GM19193 (cell line): Measurements from ENCODE around the gene TNFAIP2.

Experiments used
- POLR2A ChIP-seq: IDR thresholded peaks from 4 replicates; pipeline ENCODE4 v1.6.1; 2011; ENCODE audit not compliant: insufficient read depth, insufficient read length; ENCODE audit errors: extremely low read depth

The TNFAIP2 gene

GRCh38 chr14:103090481-103091020 lies 32.7 kb upstream of the TNFAIP2 start:
- no peak for TF ChIP-seq POLR2A

- no peak for TF ChIP-seq POLR2A
These were observed 32.0 kb upstream of the TNFAIP2 start for GRCh38 chr14:103091041-103091882.

GRCh38 chr14:103091883-103092222 lies 31.4 kb upstream of the TNFAIP2 start:
- no peak for TF ChIP-seq POLR2A

- no peak for TF ChIP-seq POLR2A
These were observed 29.3 kb upstream of the TNFAIP2 start for GRCh38 chr14:103093856-103094405.

- no peak for TF ChIP-seq POLR2A
These were observed 28.7 kb upstream of the TNFAIP2 start, which contains the start of gene EXOC3L4 for GRCh38 chr14:103094406-103095209. EXOC3L4 (plus strand) TSS chr14:103094725; CDS start chr14:103100220, 5,495 bp downstream.

- no peak for TF ChIP-seq POLR2A
These were observed 28.0 kb upstream of the TNFAIP2 start for GRCh38 chr14:103095210-103095778.

- no peak for TF ChIP-seq POLR2A
These were observed 26.9 kb upstream of the TNFAIP2 start for GRCh38 chr14:103096387-103096786.

GRCh38 chr14:103097244-103097993 lies 25.8 kb upstream of the TNFAIP2 start:
- no peak for TF ChIP-seq POLR2A

GRCh38 chr14:103097994-103098957 lies 25.0 kb upstream of the TNFAIP2 start:
- no peak for TF ChIP-seq POLR2A

GRCh38 chr14:103099081-103099732 lies 24.1 kb upstream of the TNFAIP2 start:
- no peak for TF ChIP-seq POLR2A

GRCh38 chr14:103099733-103100280 lies 23.5 kb upstream of the TNFAIP2 start:
- TF ChIP-seq POLR2A = no peak
